Dermis blood vessel endothelial cell (primary cell): ENCODE measurements around the gene GIGYF2. TPM values are rescaled to one million over a fixed set of nuclear protein-coding genes. Genes with fewer than 3 reads are reported as not detected.

Source experiments
- DNase-seq: peaks from one replicate; pipeline ENCODE4 v3.0.0; 2010
- total RNA-seq: library from RNA; depleted of rRNA; stranded (reverse); fragments of >200 nt; gene quantifications from 2 replicates; pipeline ENCODE4 v1.2.3, GENCODE V29; 2014

GIGYF2 gene
- total RNA-seq, 1 donor from 2014 or later: 57.2 TPM

GRCh38 chr2:232761301-232761907 lies 64.3 kb downstream of the GIGYF2 start:
- peak; percentile 68 for DNase-seq

- no peak for DNase-seq
Measured at GRCh38 chr2:232767866-232768265, 70.7 kb downstream of the GIGYF2 start.

DNA sequence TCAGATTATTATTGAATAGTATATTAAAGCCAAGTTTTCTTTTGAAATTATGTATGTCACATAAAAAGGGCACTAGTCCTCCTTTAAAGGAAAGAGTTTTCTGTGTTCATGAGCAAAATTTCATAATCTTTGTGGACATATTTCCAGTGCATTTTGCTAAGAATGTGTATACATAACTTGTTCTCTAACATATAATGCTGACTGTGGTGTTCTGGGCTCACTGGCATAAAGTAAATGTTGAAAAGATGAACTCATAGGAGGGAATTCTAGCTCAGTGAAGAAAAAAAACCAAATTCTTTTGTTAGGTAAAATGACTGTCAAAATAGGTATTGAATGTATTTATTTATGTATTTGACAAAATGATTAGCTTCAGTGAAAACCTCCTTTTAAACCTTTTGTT lies 73.1 kb downstream of the GIGYF2 start:
- no peak for DNase-seq

GRCh38 chr2:232771870-232772269 lies 74.7 kb downstream of the GIGYF2 start:
- DNase-seq: no peak

DNA sequence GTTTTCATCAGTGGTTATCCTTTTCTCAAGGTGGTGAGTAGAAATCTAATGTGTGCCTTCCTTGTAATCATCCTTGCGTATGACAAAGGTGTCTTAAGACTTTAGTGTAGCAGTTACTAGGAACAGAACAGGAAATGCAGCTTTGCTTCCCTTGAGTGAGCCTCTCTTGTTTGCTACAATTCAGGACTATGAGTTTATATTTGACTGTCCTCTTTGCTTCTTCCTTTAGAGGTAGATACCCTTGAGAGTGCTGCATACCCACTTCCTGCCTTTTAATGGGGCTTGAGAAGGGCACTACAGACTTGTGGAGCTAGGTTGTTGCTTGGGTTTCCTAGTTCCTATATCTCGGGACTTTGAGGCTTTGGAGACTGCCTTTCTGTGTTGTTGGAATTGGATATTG lies 75.4 kb downstream of the GIGYF2 start:
- no peak for DNase-seq

- no peak for DNase-seq
Measured at GRCh38 chr2:232773815-232774214, 76.7 kb downstream of the GIGYF2 start.

DNA sequence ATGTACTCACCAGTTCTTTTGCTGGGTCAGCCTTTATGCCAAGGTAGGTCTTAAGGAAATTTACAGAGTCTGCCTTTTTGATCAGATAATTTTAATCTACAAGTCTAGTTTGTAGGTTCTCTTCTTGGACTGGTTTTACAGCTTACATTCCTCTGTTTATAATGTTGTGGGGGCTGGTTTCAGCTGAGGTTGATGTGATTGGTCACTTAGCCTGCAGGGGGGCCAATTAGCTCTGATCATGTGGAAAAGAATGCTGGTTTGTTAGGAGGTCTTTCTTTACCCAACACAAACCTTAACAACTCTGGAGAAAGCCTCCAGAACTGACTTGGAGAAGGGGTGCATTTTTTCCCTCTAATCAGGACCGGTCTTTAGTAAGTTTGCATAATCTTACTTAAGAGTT lies 79.3 kb downstream of the GIGYF2 start, which contains the start of gene KCNJ13:
Gene KCNJ13, minus strand, starts transcription at position 131 of the 400 bp plus-strand sequence. CDS start 5,203 bp downstream, outside the sequence.
- DNase-seq: no peak

GRCh38 chr2:232777276-232777675 lies 80.1 kb downstream of the GIGYF2 start:
- no peak for DNase-seq

GRCh38 chr2:232779465-232779864 lies 82.3 kb downstream of the GIGYF2 start:
- DNase-seq: no peak

GRCh38 chr2:232779934-232780333 lies 82.8 kb downstream of the GIGYF2 start:
- DNase-seq: peak; percentile 57

GRCh38 chr2:232781765-232782164 lies 84.6 kb downstream of the GIGYF2 start:
- peak; percentile 26 for DNase-seq

DNA sequence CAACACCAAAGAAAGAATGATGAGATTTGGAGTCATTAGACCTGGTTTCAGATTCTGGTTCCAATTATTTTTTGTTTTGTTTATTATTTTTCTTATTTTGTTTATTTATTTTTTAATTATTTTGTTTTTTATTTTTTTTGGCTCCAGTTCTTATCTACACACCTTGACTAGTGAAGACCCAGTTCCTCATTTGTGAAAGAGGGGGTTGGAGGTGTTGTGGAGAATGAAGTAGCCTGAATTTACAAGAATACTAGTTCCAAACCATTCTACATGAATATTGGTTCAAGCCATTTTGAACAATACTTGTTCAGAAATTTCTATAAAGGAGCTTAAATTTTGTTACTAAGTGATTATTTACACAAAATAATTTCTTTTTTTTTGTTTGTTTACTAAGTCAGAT lies 86.1 kb downstream of the GIGYF2 start:
- no peak for DNase-seq

- no peak for DNase-seq
Measured at GRCh38 chr2:232787806-232788205, 90.7 kb downstream of the GIGYF2 start.

- no peak for DNase-seq
Measured at GRCh38 chr2:232789082-232789481, 92.0 kb downstream of the GIGYF2 start.

DNA sequence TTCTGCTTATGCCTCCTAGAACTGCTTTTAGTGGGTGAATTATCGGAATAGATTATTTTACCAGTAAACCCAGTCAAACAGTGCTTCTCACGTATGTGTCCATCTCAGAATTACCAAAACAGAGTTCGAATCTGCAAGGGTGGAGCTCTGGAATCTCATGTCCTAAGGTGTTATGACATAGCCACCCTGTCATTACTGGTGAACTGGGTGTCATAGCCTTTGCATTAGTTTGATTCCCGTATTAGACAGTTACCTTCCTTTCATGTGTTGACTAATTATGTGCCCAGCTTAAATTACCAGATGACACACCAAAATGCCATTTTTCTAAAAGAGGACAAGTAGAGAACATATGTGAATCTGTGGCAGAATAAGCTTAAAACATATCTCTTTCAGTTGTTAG lies 94.4 kb downstream of the GIGYF2 start:
- DNase-seq: no peak

DNA sequence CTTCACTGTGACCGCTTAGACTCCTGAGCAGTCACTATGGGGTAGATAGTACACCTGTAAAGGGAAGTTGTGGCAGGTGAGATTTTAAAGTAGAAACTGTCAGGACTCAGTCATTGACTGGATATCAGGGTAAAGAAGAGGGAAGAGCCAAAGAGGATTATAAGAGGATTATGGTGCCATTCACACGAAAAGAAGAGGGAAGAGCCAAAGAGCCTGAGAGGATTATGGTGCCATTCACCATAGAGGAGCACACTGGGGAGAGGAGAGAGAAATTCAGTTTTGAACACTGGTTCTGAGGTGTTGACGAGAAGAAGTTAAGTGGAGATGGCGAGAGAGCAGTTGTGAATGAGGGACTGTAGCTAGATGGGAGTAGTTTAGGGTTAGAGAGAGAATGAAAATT lies 96.1 kb downstream of the GIGYF2 start:
- no peak for DNase-seq

DNA sequence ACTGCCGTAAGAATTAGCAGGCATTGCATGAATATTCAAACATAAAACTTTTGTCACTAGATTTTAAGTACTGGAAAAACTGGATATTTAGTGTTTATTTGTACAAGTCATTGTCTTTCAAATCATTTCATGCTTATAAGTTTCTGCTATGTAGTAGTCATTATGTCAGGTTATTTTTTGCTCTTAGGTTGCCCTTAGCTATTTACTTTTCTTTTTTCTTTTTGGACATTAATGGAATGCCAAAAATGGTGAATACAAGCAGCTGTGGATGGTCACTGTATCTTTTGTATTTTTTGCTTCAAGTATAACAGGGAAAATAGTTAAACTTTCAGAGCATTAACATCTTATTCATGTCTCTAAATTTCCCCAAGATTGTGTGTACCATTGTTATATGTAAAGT lies 97.8 kb downstream of the GIGYF2 start:
- no peak for DNase-seq

GRCh38 chr2:232795920-232796319 lies 98.8 kb downstream of the GIGYF2 start:
- no peak for DNase-seq

GRCh38 chr2:232798187-232798586 lies 101.1 kb downstream of the GIGYF2 start:
- DNase-seq: no peak

DNA sequence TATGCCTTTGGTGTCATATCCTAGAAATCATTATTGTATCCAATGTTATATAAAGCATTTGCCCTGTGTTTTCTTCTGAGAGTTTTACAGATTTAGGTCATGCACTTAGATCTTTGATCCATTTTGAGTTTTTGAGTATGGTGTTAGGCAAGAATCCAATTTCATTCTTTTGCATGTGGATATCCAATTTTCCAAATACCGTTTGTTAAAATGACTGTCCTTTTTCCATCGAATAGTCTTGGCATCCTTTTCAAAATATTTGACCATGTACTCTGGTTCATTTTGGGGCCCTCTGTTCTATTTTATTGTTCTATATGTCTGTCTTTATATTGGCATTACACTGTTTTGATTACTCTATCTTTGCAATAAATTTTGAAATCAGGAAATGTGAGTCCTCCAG lies 103.0 kb downstream of the GIGYF2 start:
- DNase-seq: no peak

- no peak for DNase-seq
Measured at GRCh38 chr2:232802091-232802490, 105.0 kb downstream of the GIGYF2 start.

- DNase-seq: peak; percentile 20
Measured at GRCh38 chr2:232809349-232810124, 112.4 kb downstream of the GIGYF2 start.

GRCh38 chr2:232810444-232810843 lies 113.3 kb downstream of the GIGYF2 start:
- no peak for DNase-seq

DNA sequence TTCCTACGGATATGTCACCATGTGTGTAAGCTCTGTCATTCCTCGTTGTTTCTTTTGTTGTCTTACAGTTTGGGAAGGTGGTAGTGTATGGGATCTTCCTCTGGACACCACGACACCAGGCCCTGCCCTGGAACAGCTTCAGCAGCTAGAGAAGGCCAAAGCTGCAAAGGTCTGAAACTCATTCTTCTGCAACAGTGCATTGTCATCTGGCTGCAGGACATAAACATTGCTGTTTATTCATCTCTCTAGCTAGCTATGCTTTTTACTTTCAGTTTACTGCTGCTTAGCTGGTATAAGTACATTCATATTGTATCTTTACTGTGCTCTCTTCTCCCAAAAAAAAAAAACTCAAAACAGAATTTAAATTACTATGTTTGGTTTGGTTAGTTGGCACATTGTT lies 118.4 kb downstream of the GIGYF2 start:
- no peak for DNase-seq
